ENCODE results near the gene RDX.

Gene RDX

DNA sequence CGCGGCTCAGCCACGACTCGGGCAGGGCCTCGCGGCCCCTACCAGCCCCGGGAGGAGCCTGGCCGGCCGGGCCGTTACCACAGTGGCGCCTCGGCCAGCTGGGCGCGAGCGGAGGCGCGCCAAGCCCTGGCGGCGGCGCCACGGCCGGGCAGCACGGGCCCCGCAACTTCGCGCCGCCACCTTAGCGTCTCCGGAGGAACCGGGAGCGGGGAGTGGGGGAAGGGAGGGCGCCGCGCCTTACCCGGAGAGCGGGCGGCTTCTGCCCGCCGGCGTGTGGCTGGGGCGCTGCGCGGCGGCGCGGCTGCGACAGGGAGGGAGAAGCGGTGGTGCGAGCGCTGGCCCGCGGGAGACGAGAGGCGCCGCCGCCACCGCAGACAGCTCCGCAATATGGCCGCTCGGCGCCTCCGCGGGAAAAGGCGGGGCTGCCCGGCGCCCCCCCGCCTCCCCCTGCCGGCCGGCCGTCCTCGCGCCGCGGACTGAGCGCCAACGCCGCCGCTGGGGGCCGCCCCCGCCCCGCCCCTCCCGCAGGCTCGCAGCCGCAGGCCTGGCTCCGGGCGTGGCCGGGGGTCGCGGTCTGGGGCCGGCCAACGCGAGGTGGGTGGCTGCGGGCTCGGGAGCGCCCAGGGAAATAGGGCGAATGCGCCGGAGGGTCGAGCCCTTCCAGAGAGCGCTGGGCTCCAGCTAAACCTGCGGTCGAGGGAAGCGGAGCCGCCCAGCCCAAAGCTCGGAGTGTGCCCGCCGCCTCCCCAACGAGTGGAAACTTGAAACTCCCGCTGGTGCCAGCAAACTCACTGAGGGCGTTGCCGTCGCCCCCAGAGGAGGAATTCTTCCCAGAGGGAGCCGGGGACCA lies at the start of gene RDX:
RDX (minus strand) TSS at position 389 of the 850 bp plus-strand sequence. CDS start 16,922 bp downstream, outside the sequence.
- DNase-seq (ENCODE audit: low read depth): peak; percentile 91
- peaks cover 39% of the 10 kb centered on the region for H3K4me1 ChIP-seq (ENCODE audit: control insufficient read depth, insufficient read depth, low read length)
- H3K36me3 ChIP-seq (ENCODE audit: control insufficient read depth, insufficient read depth, low read length, severe bottlenecking): no peaks in the 10 kb centered on the region
- peak within 1 kb of the TSS; percentile 98 for H3K9ac ChIP-seq (ENCODE audit: low read length)
- peak within 1 kb of the TSS; percentile 94 for H3K4me3 ChIP-seq (ENCODE audit: low read length)
- no peaks in the 10 kb centered on the region for H3K27me3 ChIP-seq (replicated peaks; ENCODE audit: control insufficient read depth, insufficient read depth, low read length)
- no peaks in the 10 kb centered on the region for H3K9me3 ChIP-seq (ENCODE audit: control insufficient read depth, low read length)

DNA sequence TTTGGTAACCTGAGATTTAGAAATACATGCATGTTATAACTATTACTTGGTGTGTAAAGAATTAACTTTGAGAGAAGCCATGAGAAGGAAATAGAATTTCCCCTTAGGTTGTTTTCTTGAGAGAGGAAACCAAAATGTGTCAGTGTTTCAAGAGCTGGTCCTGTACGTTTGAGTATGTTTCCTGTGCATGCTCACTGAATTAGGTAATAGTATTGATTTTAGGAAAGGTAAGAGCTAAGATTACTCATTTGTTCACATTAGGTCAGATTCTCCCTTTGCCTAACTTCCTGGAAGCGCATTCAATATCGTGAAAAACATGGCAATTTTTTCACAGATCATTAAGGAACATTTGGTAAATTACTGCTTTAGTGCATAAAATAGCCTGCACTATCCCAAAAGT lies 49.3 kb upstream of the RDX start:
- H3K27me3 ChIP-seq (replicated peaks; ENCODE audit: control insufficient read depth, insufficient read depth, low read length): no peaks in the 10 kb centered on the region
- H3K4me1 ChIP-seq (ENCODE audit: control insufficient read depth, insufficient read depth, low read length): peaks cover 17% of the 10 kb centered on the region
- no peak overlapping the region for H3K4me3 ChIP-seq (ENCODE audit: low read length)
- H3K9ac ChIP-seq (ENCODE audit: low read length): no peak overlapping the region
- H3K36me3 ChIP-seq (ENCODE audit: control insufficient read depth, insufficient read depth, low read length, severe bottlenecking): no peaks in the 10 kb centered on the region
- H3K9me3 ChIP-seq (ENCODE audit: control insufficient read depth, low read length): no peaks in the 10 kb centered on the region
- DNase-seq (ENCODE audit: low read depth): no peak

DNA sequence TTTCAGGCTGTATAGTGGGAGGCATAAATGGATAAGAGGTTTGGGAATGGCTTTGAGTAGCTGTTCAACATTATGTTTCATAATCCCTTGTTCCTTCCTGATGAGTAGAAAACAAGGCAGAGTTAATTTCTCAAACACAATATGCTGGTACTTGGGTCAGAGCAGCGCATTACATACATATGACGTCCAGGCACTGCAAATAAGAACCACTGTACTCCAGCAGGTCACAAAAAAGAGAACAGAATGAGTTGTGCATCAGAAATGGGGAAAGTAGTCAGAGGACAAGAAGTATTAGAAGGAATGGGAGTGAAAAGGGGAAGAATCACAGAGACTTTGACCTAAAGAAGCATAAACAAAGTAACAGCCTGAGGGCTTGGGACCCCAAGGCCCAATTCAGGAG lies 44.0 kb upstream of the RDX start:
- DNase-seq (ENCODE audit: low read depth): no peak
- H3K36me3 ChIP-seq (ENCODE audit: control insufficient read depth, insufficient read depth, low read length, severe bottlenecking): no peaks in the 10 kb centered on the region
- H3K27me3 ChIP-seq (replicated peaks; ENCODE audit: control insufficient read depth, insufficient read depth, low read length): no peaks in the 10 kb centered on the region
- H3K9ac ChIP-seq (ENCODE audit: low read length): no peak overlapping the region
- H3K4me1 ChIP-seq (ENCODE audit: control insufficient read depth, insufficient read depth, low read length): no peaks in the 10 kb centered on the region
- no peaks in the 10 kb centered on the region for H3K9me3 ChIP-seq (ENCODE audit: control insufficient read depth, low read length)
- H3K4me3 ChIP-seq (ENCODE audit: low read length): no peak overlapping the region

DNA sequence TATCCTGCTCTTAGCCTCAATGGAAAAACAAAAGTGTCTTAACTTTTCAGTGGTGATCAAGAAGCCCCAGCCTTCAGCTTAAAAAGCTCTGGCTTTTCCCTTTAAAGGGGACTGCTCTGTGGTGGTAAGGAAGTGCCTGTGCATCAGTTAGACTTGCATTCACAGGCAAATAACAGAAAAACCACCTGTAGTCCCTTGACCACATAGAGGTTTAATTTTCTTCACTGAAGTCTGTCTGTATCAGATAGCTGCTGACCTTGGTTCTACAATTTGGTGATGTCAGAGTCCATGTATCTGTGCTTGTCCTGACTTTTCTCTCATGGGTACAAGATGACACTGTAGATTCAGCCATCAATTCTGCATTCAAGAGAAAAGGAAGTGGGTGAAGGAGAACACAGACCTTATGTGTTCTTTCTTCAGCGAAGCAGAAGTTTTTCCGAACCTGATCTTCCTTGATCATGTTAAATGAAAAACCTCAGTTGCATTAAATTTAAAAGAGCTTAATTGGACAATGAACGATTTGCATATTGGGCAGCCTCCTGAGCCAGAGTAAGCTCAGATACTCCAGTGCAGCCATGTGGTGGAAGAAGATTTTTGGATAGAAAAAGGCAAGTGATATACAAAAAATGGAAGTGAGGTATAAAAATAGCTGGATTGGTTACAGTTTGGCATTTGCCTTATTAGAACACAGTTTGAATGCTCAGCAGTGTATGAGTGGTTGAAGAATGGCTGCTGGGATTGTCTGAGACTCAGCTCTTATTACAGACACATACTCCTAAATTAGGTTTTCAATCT lies 43.2 kb upstream of the RDX start:
- Histone ChIP-seq H3K4me1 (ENCODE audit: control insufficient read depth, insufficient read depth, low read length) (no peaks in the 10 kb centered on the region), H3K27me3 (replicated peaks; ENCODE audit: control insufficient read depth, insufficient read depth, low read length) (no peaks in the 10 kb centered on the region), H3K9me3 (ENCODE audit: control insufficient read depth, low read length) (no peaks in the 10 kb centered on the region), H3K4me3 (ENCODE audit: low read length) (no peak overlapping the region), H3K9ac (ENCODE audit: low read length) (no peak overlapping the region), H3K36me3 (ENCODE audit: control insufficient read depth, insufficient read depth, low read length, severe bottlenecking) (no peaks in the 10 kb centered on the region)
- DNase-seq (ENCODE audit: low read depth): no peak

DNA sequence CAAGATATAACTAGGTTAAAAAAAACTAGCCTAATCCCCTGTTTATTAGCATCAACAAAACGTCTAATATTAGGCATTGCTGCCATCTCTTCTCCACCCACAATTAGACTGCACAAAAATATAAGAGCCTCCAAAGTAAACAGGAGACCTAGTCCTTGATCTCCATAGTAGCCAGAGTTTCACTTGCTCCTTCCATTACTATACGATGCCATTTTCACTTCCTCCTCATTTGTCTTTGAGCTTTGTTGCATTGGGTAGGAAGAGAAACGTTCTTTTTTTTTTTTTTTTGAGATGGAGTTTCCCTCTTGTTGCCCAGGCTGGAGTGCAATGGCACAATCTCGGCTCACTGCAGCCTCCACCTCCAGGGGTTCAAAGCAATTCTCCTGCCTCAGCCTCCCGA lies 42.3 kb upstream of the RDX start:
- H3K36me3 ChIP-seq (ENCODE audit: control insufficient read depth, insufficient read depth, low read length, severe bottlenecking): no peaks in the 10 kb centered on the region
- no peaks in the 10 kb centered on the region for H3K9me3 ChIP-seq (ENCODE audit: control insufficient read depth, low read length)
- DNase-seq (ENCODE audit: low read depth): no peak
- H3K4me3 ChIP-seq (ENCODE audit: low read length): no peak overlapping the region
- H3K4me1 ChIP-seq (ENCODE audit: control insufficient read depth, insufficient read depth, low read length): no peaks in the 10 kb centered on the region
- no peaks in the 10 kb centered on the region for H3K27me3 ChIP-seq (replicated peaks; ENCODE audit: control insufficient read depth, insufficient read depth, low read length)
- no peak overlapping the region for H3K9ac ChIP-seq (ENCODE audit: low read length)

DNA sequence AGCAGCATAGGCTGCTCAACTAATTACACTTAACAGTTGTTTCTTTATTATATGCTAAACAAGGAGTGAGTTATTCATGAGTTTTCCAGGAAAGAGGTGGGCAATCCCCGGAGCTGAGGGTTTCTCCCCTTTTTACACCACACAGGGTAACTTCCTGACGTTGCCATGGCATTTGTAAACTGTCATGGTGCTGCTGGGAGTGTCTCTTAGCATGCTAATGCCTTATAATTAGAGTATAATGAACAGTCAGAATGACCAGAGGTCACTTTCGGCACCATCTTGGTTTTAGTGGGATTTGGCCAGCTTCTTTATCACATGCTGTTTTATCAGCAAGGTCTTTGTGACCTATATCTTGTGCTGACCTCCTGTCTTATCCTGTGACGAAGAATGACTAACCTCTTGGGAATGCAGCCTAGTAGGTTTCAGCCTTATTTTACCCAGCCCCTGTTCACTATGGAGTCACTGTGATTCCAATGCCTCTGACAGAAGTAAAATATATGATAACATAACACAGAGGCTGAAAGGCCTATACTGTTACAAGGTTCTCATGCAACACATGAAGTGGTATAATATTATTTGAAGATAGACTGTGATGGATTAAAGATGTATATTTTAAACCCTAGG lies 41.3 kb upstream of the RDX start:
- no peaks in the 10 kb centered on the region for H3K27me3 ChIP-seq (replicated peaks; ENCODE audit: control insufficient read depth, insufficient read depth, low read length)
- DNase-seq (ENCODE audit: low read depth): no peak
- H3K36me3 ChIP-seq (ENCODE audit: control insufficient read depth, insufficient read depth, low read length, severe bottlenecking): no peaks in the 10 kb centered on the region
- no peaks in the 10 kb centered on the region for H3K9me3 ChIP-seq (ENCODE audit: control insufficient read depth, low read length)
- no peak overlapping the region for H3K9ac ChIP-seq (ENCODE audit: low read length)
- H3K4me1 ChIP-seq (ENCODE audit: control insufficient read depth, insufficient read depth, low read length): no peaks in the 10 kb centered on the region
- H3K4me3 ChIP-seq (ENCODE audit: low read length): no peak overlapping the region

DNA sequence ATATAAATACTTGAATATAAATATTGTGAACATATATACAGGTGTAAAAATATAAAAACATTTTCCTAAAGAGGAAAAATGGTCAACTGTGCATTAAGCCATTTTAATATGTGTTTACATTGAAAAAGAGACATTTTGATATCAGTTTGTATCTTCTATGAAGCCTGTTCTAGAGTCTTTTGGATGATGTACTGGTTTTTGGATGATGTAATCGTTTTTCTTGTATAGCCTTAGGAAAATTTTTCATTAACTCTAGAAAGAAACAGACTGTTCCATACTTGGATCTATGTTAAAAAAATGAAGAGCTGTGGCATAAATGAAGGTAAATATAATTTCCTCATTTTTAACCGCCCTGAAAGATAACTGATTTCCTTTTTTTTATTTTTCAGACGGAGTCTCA lies 39.6 kb upstream of the RDX start:
- Histone ChIP-seq H3K9ac (ENCODE audit: low read length) (no peak overlapping the region), H3K27me3 (replicated peaks; ENCODE audit: control insufficient read depth, insufficient read depth, low read length) (no peaks in the 10 kb centered on the region)

DNA sequence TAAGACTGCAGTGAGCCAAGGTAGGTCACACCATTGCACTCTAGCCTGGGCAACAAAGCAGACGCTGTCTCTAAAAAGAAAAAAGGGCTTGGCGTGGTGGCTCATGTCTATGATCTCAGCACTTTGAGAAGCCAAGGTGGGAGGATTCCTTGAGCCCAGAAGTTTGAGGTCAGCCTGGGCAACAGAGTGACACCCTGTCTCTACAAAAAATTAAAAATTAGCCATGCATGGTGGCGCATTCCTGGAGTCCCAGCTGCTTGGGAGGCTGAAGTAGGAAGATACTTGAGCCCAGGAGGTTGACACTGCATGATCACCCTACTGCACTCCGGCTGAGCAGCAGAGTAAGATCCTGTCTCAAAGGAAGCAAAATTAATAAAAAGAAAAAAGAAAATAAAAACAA lies 38.9 kb upstream of the RDX start:
- Histone ChIP-seq H3K36me3 (ENCODE audit: control insufficient read depth, insufficient read depth, low read length, severe bottlenecking) (no peaks in the 10 kb centered on the region), H3K9me3 (ENCODE audit: control insufficient read depth, low read length) (peaks cover 4% of the 10 kb centered on the region), H3K9ac (ENCODE audit: low read length) (no peak overlapping the region), H3K4me3 (ENCODE audit: low read length) (no peak overlapping the region), H3K4me1 (ENCODE audit: control insufficient read depth, insufficient read depth, low read length) (no peaks in the 10 kb centered on the region), H3K27me3 (replicated peaks; ENCODE audit: control insufficient read depth, insufficient read depth, low read length) (no peaks in the 10 kb centered on the region)
- DNase-seq (ENCODE audit: low read depth): no peak

More for the DNA sequence above, 39.6 kb upstream of the RDX start:
- Histone ChIP-seq H3K9me3 (ENCODE audit: control insufficient read depth, low read length) (peaks cover 4% of the 10 kb centered on the region), H3K36me3 (ENCODE audit: control insufficient read depth, insufficient read depth, low read length, severe bottlenecking) (no peaks in the 10 kb centered on the region), H3K4me3 (ENCODE audit: low read length) (no peak overlapping the region), H3K4me1 (ENCODE audit: control insufficient read depth, insufficient read depth, low read length) (no peaks in the 10 kb centered on the region)
- DNase-seq (ENCODE audit: low read depth): no peak

DNA sequence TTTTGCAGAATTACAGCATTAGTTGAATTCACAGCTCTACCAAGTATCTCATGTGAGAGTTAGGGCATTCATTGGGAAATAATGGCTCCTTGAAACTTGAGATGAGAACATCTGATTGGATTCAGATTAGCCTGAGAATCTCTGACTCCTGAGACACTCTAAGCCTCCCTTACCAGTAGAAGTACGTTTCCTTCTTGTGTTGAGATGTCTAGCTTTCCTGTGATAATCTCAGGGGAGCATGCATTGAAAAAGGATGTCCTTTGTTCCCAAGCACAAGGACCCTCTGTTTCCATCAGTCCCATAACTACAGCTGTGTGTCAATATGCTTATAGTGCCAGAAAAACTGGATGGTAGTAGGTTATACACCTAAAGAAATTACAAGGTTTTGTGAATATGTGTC lies 35.2 kb upstream of the RDX start:
- H3K9me3 ChIP-seq (ENCODE audit: control insufficient read depth, low read length): peaks cover 4% of the 10 kb centered on the region
- H3K9ac ChIP-seq (ENCODE audit: low read length): no peak overlapping the region
- H3K4me3 ChIP-seq (ENCODE audit: low read length): no peak overlapping the region
- H3K4me1 ChIP-seq (ENCODE audit: control insufficient read depth, insufficient read depth, low read length): no peaks in the 10 kb centered on the region
- no peaks in the 10 kb centered on the region for H3K36me3 ChIP-seq (ENCODE audit: control insufficient read depth, insufficient read depth, low read length, severe bottlenecking)
- DNase-seq (ENCODE audit: low read depth): no peak
- no peaks in the 10 kb centered on the region for H3K27me3 ChIP-seq (replicated peaks; ENCODE audit: control insufficient read depth, insufficient read depth, low read length)

DNA sequence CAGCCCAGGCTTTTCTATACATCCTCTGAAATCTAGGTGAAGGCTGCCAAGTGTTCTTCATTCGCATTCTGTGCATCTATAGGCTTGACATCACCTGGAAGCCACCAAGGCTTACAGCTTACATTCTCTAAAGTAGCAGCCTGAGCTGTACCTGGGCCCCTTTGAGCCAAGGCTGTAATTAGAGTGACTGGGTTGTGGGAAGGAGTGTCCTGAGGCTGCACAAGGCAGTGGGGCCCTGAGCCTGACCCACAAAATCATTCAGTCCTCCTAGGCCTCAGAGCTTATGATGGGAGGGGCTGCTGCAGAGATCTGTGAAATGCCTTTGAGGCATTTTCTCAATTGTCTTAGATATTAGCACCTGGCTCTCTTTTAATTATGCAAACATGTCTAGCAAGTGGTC lies 33.0 kb upstream of the RDX start:
- Histone ChIP-seq H3K36me3 (ENCODE audit: control insufficient read depth, insufficient read depth, low read length, severe bottlenecking) (no peaks in the 10 kb centered on the region), H3K4me3 (ENCODE audit: low read length) (no peak overlapping the region), H3K4me1 (ENCODE audit: control insufficient read depth, insufficient read depth, low read length) (no peaks in the 10 kb centered on the region), H3K9me3 (ENCODE audit: control insufficient read depth, low read length) (peaks cover 4% of the 10 kb centered on the region), H3K27me3 (replicated peaks; ENCODE audit: control insufficient read depth, insufficient read depth, low read length) (no peaks in the 10 kb centered on the region), H3K9ac (ENCODE audit: low read length) (no peak overlapping the region)
- DNase-seq (ENCODE audit: low read depth): no peak

DNA sequence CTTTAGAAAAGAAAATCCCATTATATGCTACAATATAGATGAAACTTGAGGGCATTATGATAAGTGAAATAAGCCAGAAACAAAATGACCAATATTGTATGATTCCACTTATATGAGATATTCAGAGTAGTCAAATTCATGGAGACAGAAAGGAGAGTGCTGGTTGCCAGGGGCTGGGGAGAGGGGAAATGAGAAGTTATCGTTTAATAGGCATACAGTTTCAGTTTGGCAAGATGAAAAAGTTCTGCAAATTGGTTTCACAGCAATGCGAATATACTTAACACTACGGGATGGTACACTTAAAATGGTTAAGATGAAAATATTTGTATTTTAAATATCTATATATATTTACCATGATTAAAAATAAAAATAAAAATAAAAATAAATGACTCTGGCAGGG lies 31.1 kb upstream of the RDX start:
- Histone ChIP-seq H3K9ac (ENCODE audit: low read length) (no peak overlapping the region), H3K9me3 (ENCODE audit: control insufficient read depth, low read length) (peaks cover 4% of the 10 kb centered on the region), H3K27me3 (replicated peaks; ENCODE audit: control insufficient read depth, insufficient read depth, low read length) (no peaks in the 10 kb centered on the region), H3K36me3 (ENCODE audit: control insufficient read depth, insufficient read depth, low read length, severe bottlenecking) (no peaks in the 10 kb centered on the region), H3K4me1 (ENCODE audit: control insufficient read depth, insufficient read depth, low read length) (no peaks in the 10 kb centered on the region), H3K4me3 (ENCODE audit: low read length) (no peak overlapping the region)
- DNase-seq (ENCODE audit: low read depth): no peak

All from adipocyte (in vitro differentiated cells).